Measurements from ENCODE around the gene CENPX.
A peak's percentile ranks its signal among the peaks of the same experiment; 100 is the strongest.

The CENPX gene

GRCh38 chr17:81999976-82000802 is 22.5 kb downstream of the CENPX start:
- DNase-seq, result no peak

GRCh38 chr17:81999587-81999975 is 23.1 kb downstream of the CENPX start:
- DNase-seq, result no peak

DNA sequence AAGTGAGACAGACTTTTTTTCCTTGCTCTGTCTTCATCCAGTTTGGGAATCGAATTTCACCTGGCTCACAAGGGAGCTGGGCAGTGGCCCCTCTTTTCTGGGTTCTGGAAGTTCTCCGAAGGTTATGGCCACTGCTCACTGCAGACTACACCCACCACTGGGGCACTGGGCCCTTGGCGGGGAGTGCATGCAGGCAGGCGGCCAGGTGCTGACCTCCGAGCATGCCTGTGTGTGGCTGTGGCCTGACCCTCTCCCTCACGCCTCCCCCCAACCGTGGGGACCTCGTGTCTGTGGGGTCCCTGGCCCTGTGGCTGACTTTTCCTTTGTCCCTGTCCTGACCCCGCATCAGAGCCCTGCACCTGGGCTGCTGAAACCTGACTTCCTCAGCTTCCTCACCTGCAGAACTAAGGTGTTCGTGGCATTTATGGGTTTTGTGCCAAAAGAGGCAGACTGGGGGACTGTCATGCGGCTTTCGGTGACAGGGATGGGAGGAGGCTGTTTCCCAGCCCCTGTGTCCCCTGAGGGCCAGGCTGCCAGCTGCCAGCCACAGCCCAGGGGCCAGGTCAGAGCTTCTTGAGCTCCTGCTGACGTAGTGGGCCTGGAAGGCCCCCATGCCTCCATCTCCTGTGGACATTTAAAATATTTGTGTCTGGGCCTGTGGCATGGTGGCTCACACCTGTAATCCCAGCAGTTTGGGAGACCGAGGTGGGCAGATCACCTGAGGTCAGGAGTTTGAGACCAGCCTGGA is 23.8 kb downstream of the CENPX start:
- no peak for DNase-seq

DNA sequence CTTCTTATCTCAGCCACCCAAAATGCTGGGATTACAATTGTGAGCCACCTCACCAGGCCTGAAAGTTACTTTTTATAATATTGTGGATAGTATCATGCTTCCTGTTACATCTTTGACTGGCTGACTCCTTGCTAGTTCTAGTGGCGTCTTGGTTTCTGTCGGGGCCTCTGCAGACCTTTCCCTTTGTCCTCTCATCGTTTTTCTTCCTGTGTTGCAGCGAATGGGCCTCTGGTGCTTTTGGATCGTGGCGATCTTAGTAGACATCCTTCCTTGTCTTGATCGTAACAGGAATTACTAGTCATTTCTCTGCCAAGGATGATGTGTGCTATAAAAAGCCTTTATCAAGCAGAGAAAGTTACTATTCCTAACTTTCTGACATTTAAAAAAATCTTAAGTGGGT is 24.5 kb downstream of the CENPX start:
- DNase-seq, result no peak

GRCh38 chr17:81996757-81997441 is 25.8 kb downstream of the CENPX start:
- no peak for DNase-seq

- DNase-seq, result no peak
Observed at GRCh38 chr17:81996232-81996756, 26.4 kb downstream of the CENPX start.

DNA sequence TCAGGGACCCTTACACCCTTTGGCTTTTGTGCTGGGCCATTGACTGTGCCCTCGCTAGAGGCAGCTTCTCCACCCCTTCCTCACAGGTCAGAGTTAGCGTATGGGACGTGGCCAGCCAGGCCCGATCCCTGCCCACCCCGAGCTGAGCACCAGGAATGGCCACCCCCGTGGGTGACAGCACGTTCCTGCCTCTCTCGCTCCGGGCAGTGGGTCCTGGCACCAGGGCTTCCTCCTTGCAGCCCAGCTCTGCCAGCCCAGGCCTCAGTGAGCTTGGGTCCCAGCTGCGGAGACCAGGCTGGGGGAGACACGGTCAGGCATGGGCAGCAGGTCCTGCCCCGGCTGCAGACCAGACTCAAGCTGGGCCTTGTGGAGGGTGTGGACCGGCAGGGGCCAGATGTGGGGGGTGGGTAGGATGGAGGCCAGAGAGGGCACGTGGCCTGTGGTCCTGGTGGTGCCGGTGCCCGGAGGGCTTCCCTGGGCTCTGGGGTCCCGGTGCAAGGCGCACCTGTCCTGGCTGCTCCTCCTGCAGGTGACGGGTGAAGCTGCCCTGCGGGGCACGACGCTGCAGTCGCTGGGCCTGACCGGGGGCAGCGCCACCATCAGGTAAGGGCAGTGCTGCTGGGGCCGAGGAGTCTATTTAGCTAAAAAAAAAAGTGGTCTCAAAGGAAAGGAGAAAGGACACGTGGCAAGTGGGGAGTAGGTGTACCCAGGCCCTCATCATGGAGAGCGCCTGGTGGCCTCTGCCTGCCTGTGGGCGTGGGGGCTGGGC is 27.0 kb downstream of the CENPX start:
- DNase-seq, result no peak

DNA sequence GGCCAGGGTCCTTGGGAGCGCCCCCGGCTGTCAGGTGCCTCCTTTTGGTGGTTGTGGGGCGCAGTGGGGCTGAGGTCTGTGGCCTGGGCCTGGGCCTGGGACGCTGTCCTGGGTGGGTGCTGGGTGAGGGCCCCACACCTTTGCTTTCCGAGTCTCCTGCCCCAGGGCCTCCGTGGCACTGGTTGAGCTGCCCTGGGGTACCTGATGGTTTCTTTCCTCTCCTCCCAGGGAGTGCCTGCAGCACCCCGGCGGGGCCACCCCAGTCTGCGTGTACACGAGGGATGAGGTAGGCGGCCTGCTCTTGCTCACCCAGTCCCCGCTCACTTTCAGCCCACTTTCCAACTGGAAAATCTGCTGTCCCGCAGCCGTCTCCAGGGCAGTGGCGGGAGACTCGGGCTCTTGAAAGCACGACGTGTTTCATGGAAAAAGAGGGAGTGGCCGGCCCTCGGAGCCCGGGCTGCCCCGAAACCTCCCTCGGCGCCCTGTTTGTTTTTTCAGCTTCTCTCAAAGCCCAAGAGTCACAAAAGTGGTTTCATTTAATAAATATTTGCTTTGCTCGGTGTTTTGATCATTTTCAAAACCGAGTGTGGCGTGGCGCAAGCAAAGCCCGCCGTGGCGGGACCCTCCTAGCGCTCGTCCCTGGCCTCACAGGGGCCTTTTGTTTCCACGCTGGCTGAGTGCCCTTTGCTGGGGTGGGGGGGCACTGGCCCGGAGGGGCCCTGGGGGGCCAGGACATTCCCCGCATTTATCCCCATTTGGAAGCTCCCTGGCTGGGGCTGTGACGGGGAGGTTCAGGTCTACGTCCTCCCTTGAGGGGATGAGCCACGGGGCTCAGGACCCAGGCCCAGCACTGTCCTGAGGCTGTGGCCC is 27.9 kb downstream of the CENPX start:
- peak in 3 of 51 donors; percentile 4 to 23 (median 8) for DNase-seq

- DNase-seq, result no peak
Observed at GRCh38 chr17:81993729-81994592, 28.7 kb downstream of the CENPX start.

GRCh38 chr17:81992306-81993102 is 30.2 kb downstream of the CENPX start:
- DNase-seq, result no peak

DNA sequence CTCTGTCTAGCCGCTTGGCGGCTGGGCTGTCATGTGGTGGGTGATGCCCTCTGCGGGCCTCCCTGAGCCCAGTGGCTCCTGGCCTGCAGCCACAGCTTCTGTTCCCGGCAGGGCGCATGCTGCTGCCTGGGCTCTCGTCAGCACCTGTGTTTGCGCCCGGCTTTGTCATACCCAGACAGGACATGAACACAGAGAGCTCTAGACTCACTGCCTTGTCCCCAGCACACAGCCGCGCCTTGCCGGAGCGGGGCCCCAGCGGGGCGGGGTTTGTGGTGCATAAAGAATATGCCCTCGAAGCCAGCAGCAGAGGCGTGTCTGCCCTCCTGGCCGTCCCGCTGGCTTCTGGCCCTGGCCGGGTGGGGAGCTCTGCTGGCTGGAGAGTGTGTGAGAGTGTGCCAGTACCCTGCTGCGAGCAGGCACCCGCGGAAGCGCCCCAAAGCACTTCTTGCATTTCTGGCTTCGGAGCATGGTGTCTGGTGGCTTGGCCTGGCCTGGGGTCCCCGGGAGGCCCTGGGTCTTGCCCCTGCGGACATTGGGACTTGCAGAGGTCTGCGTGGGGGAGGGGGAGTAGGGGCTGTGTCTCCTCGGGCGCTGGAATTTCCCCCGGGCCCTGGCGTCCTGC is 30.9 kb downstream of the CENPX start:
- peak in 41 of 51 donors; percentile 16 to 85 (median 64) for DNase-seq

DNA sequence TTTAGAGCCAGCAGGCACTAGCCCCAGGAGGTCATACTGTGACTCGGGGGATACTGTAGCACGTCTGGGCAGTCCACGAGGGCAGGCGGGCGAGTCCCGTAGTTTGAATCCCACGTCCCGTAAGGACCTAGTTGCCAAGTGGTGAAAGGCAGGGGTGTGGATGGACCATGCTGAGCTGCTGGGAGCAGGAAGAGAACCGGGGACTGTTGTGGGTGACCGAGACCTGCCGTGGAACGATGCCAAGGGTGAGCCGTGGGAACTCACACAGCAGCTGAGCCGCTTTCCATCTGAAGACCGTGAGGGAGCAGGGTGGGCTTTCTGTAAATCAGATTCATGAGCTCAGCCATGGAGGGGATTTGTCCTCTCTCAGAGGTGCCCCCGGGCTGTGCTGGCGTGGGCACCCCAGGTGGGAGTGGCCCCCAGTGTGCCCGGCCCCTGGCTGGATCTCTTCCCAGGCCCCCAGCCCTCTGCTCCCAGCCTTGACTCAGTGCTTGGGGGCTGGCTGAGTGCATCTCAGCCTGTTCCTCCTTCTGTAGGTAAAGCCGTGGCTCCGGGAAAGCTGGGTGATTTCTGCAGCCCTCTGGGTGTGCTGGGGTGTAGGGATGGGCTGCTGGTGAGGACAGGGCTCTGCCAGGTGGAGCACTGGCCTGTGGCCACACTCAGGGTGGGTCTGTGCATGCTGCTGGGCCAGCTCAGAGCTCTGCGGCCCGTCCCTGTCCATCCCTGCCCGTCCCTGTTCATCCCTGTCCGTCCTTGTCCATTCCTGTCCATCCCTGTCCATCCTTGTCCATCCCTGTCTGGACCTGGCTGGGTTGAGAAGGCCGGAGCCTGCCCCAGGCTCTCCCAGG is 31.6 kb downstream of the CENPX start:
- DNase-seq, result no peak

DNA sequence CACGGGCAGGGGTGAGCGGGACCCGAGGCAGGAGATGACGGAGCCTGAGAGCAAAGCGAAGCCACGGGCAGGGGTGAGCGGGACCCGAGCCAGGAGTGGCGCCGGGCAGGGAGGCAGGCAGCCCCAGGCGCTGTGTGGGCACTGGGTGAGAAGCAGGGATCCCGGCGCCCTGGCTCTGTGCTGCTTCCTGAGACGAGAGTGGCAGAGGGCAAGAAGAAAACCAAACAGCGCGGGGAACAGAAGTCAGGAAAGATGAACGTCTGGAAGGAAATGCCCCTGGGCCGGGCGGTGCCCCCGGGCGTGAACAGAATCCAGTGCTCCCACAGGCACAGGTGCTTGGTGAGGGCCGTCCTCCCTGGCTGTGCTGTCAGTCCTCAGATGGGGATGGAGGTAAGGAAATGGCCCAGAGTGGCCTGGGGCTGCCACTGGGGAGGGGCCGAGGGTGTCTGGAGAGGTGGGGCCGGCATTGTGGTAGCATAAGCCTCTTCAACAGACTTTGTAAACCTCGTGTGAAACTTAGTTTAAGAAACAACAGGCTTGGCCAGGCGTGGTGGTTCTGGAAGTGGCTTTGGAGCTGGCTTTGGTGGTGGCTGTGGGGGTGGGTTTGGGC is 35.4 kb downstream of the CENPX start:
- DNase-seq, result no peak

DNA sequence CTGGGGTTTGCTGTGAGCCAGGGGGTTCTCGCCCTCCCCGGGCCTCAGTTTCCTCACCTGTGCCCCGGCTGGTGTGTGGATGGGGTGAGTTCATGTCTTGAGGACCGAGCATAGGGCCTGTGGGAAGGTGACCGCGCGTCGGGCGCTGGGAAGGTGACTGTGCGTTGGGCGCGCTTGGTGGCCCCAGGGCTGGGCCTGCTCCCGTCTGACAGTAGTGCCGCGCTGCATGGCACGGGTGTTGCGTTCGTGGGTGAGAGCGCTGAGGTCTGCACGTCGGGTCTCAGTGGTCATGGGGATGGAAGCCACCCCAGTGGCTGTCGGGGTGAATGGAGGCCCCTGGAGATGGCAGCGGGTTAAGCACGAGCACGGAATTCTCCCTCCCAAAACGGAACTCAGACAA is 36.1 kb downstream of the CENPX start:
- no peak for DNase-seq

- DNase-seq, result no peak
Observed at GRCh38 chr17:81984773-81985410, 37.8 kb downstream of the CENPX start.
